ENCODE measurements around the gene ZSWIM1. TPM values are rescaled to one million over a fixed set of nuclear protein-coding genes. Genes with fewer than 3 reads are reported as not detected.
A peak's percentile ranks its signal among the peaks of the same experiment; 100 is the strongest.

The ZSWIM1 gene
- total and polyA plus RNA-seq, 2 of the 13 experiments (the other 11 are each of a cell fraction or from before 2014, with no cell fraction given) = 9.5 to 11.7 TPM

- TF ChIP-seq, protein P1, sequence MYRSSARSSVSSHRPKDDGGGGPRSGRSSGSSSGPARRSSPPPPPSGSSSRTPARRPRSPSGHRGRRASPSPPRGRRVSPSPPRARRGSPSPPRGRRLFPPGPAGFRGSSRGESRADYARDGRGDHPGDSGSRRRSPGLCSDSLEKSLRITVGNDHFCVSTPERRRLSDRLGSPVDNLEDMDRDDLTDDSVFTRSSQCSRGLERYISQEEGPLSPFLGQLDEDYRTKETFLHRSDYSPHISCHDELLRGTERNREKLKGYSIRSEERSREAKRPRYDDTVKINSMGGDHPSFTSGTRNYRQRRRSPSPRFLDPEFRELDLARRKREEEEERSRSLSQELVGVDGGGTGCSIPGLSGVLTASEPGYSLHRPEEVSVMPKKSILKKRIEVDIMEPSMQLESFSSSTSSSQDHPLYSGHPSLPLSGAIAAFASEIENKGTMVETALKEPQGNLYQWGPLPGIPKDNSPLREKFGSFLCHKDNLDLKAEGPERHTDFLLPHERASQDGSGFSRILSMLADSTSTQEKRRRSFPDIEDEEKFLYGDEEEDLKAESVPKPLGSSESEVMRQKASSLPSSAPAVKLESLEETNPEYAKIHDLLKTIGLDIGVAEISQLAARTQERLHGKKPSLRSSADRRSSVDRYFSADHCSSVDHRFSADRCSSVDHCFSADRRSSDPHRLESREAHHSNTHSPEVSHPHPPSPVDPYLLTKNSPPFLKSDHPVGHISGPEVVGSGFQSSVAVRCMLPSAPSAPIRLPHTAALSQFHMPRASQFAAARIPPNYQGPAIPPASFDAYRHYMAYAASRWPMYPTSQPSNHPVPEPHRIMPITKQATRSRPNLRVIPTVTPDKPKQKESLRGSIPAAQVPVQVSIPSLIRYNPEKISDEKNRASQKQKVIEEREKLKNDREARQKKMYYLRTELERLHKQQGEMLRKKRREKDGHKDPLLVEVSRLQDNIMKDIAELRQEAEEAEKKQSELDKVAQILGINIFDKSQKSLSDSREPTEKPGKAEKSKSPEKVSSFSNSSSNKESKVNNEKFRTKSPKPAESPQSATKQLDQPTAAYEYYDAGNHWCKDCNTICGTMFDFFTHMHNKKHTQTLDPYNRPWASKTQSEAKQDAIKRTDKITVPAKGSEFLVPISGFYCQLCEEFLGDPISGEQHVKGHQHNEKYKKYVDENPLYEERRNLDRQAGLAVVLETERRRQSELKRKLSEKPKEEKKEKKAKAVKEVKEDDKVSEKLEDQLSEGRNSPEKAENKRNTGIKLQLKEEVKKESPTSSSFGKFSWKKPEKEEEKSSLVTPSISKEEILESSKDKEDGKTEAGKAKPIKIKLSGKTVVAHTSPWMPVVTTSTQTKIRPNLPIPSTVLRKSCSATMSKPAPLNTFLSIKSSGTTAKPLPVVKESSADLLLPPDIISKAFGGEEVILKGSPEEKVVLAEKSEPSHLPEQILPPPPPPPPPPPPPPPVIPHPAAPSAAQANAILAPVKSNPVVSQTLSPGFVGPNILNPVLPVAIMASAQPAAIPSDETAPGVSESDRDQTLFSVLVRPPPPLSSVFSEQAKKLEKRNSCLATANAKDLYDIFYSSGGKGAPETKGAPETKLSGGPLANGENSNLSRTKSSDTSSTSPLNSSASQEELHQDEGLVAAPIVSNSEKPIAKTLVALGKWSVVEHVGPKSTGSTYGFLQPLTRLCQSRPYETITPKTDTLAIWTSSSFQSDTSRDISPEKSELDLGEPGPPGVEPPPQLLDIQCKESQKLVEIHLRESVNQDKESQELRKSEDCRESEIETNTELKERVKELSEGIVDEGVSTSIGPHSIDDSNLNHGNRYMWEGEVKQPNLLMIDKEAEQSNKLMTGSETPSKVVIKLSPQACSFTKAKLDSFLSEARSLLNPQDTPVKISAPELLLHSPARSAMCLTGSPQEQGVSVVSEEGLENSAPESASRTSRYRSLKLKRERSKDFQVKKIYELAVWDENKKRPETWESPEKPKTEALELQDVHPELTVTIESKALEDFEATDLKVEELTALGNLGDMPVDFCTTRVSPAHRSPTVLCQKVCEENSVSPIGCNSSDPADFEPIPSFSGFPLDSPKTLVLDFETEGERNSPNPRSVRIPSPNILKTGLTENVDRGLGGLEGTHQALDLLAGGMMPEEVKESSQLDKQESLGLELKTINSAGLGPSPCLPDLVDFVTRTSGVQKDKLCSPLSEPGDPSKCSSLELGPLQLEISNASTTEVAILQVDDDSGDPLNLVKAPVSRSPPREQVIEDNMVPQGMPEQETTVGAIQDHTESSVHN (CRISPR knock-in tag; IDR thresholded peaks at IDR 0.05) = 0 out of 2 replicates have a peak, but pooled peaks have one; percentile 8
- TF ChIP-seq ZFP82 (CRISPR knock-in tag; IDR thresholded peaks at IDR 0.05; ENCODE audit: borderline replicate concordance) (0 out of 2 replicates have a peak, but pooled peaks have one; percentile 60), STAG1 (CRISPR knock-in tag; IDR thresholded peaks at IDR 0.05) (no peak), ATF7-NPFF (CRISPR knock-in tag; IDR thresholded peaks at IDR 0.05; ENCODE audit: low read depth) (0 out of 2 replicates have a peak, but pooled peaks have one; percentile 2), EEA1 (CRISPR knock-in tag; IDR thresholded peaks at IDR 0.05; ENCODE audit: borderline replicate concordance) (peak; percentile 58; the same call in 1 of the 2 replicates), RBM22 (optimal IDR thresholded peaks at IDR 0.05; ENCODE audit: low read length) (no peak), MAFK (conservative IDR thresholded peaks at IDR 0.05 in 1 of 2, IDR thresholded peaks at IDR 0.05 in 1 of 2; ENCODE audit: low read length in 2 of 2) (no peak), SPEN (CRISPR knock-in tag; IDR thresholded peaks at IDR 0.05; ENCODE audit: low read depth) (no peak)
- TF ChIP-seq, protein P2, sequence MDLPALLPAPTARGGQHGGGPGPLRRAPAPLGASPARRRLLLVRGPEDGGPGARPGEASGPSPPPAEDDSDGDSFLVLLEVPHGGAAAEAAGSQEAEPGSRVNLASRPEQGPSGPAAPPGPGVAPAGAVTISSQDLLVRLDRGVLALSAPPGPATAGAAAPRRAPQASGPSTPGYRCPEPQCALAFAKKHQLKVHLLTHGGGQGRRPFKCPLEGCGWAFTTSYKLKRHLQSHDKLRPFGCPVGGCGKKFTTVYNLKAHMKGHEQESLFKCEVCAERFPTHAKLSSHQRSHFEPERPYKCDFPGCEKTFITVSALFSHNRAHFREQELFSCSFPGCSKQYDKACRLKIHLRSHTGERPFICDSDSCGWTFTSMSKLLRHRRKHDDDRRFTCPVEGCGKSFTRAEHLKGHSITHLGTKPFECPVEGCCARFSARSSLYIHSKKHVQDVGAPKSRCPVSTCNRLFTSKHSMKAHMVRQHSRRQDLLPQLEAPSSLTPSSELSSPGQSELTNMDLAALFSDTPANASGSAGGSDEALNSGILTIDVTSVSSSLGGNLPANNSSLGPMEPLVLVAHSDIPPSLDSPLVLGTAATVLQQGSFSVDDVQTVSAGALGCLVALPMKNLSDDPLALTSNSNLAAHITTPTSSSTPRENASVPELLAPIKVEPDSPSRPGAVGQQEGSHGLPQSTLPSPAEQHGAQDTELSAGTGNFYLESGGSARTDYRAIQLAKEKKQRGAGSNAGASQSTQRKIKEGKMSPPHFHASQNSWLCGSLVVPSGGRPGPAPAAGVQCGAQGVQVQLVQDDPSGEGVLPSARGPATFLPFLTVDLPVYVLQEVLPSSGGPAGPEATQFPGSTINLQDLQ (CRISPR knock-in tag; IDR thresholded peaks at IDR 0.05) = no peak
Observed at GRCh38 chr20:45926731-45927070, 45.7 kb downstream of the ZSWIM1 start (continued).
